Testis (tissue), 3 donors: Measurements from ENCODE around the gene RASA3. TPM values are rescaled to one million over a fixed set of nuclear protein-coding genes. Genes with fewer than 3 reads are reported as not detected.

Experiments used
- DNase-seq: peaks from one replicate; pipeline ENCODE4 v3.0.0-alpha.2; 2019
- H3K27ac ChIP-seq, 2 donors: fragments of 200-600 bp; sonication (generic); one replicate each; pipeline ENCODE4 v1.5.1; 2019
- H3K27me3 ChIP-seq: fragments of 200-600 bp; sonication (generic); one replicate; pipeline ENCODE4 v1.5.1; 2019
- H3K36me3 ChIP-seq: fragments of 200-600 bp; sonication (generic); one replicate; pipeline ENCODE4 v1.5.1; 2017; ENCODE audit warnings: low read depth; ENCODE audit errors: missing control alignments
- H3K4me1 ChIP-seq: fragments of 200-600 bp; sonication (generic); one replicate; pipeline ENCODE4 v1.5.1; 2019
- H3K4me3 ChIP-seq, 2 donors: fragments of 200-600 bp; sonication (generic); one replicate each; pipeline ENCODE4 v1.5.1; 2017 to 2019
- H3K9me3 ChIP-seq: fragments of 200-600 bp; sonication (generic); one replicate; pipeline ENCODE4 v1.5.1; 2017
- POLR2A ChIP-seq: fragments of 450-650 bp; IDR thresholded peaks from one replicate; pipeline ENCODE4 v1.6.1; 2017; ENCODE audit warnings: antibody characterized with exemption, mild to moderate bottlenecking, moderate library complexity
- WGBS, 2 donors: methylation state at CpG; one replicate each; pipeline ENCODE4 v1.1.5; 2018; 5-methylcytosine and 5-hydroxymethylcytosine counted together
- intact Hi-C: fragments of 100-400 bp; cut with DNase I; formaldehyde crosslinking; loops from one replicate; pipeline ENCODE4 v1.15.1; 2023; ENCODE audit warnings: low total_unique reads
- polyA plus RNA-seq: library from polyadenylated mRNA; stranded (reverse); fragments of 350-450 nt; fragmentation: Illumina TruSeq; extraction: RNeasy Lipid Tissue Mini Kit (QIAGEN cat#74804); gene quantifications from one replicate; pipeline ENCODE4 v1.2.3, GENCODE V29; 2014; ENCODE audit warnings: low read depth, low replicate concordance; ENCODE audit not compliant: insufficient read depth
- total RNA-seq, 2 donors: library from RNA; depleted of rRNA; stranded (reverse); fragments of >200 nt; gene quantifications; one replicate each; pipeline ENCODE4 v1.2.3, GENCODE V29; 2016
- TF ChIP-seq, protein P1 (sequence below), 3 experiments: fragments of 450-650 bp in 2 of 3; fragments of 200-600 bp in 1 of 3; sonication (generic) in 1 of 3; IDR thresholded peaks; one replicate each; pipeline ENCODE4 v1.5.1; 2016 to 2019; ENCODE audit warnings: antibody characterized with exemption in 3 of 3, mild to moderate bottlenecking in 2 of 3, moderate library complexity in 1 of 3

RASA3 gene
- total and polyA plus RNA-seq, 3 donors from 2014 or later = 13.2 to 21.6 (median 16.4) TPM

GRCh38 chr13:113937073-113937472 lies 195.3 kb downstream of the RASA3 start:
- 90% methylated on average over 12 of the region's 12 CpGs for WGBS, 2 donors
- H3K9me3 ChIP-seq = no peaks in the 10 kb centered on the region
- intact Hi-C loops = loop anchor here (5.0 kb wide), 1 partner anchor 120 kb away; no protein-coding TSS in a partner anchor
- H3K27me3 ChIP-seq = no peaks in the 10 kb centered on the region
- no peaks in the 10 kb centered on the region for H3K36me3 ChIP-seq
- TF ChIP-seq, protein P1, sequence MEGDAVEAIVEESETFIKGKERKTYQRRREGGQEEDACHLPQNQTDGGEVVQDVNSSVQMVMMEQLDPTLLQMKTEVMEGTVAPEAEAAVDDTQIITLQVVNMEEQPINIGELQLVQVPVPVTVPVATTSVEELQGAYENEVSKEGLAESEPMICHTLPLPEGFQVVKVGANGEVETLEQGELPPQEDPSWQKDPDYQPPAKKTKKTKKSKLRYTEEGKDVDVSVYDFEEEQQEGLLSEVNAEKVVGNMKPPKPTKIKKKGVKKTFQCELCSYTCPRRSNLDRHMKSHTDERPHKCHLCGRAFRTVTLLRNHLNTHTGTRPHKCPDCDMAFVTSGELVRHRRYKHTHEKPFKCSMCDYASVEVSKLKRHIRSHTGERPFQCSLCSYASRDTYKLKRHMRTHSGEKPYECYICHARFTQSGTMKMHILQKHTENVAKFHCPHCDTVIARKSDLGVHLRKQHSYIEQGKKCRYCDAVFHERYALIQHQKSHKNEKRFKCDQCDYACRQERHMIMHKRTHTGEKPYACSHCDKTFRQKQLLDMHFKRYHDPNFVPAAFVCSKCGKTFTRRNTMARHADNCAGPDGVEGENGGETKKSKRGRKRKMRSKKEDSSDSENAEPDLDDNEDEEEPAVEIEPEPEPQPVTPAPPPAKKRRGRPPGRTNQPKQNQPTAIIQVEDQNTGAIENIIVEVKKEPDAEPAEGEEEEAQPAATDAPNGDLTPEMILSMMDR (IDR thresholded peaks at IDR 0.05) = no peak
- TF ChIP-seq POLR2A = no peak
- H3K27ac ChIP-seq = no peak overlapping the region
- DNase-seq = no peak
- H3K4me1 ChIP-seq = no peaks in the 10 kb centered on the region
- H3K4me3 ChIP-seq = no peak overlapping the region

GRCh38 chr13:113936166-113936965 lies 196.1 kb downstream of the RASA3 start:
- H3K36me3 ChIP-seq = no peaks in the 10 kb centered on the region
- DNase-seq = no peak
- no peak overlapping the region for H3K4me3 ChIP-seq
- WGBS, 2 donors = 89 to 91% methylated on average over 25 of the region's 25 CpGs
- no peak overlapping the region for H3K27ac ChIP-seq
- H3K4me1 ChIP-seq = no peaks in the 10 kb centered on the region
- TF ChIP-seq POLR2A = no peak
- TF ChIP-seq, protein P1 (IDR thresholded peaks at IDR 0.05) = no peak
- intact Hi-C loops = loop anchor here (5.0 kb wide), 1 partner anchor 119 kb away; no protein-coding TSS in a partner anchor
- H3K27me3 ChIP-seq = no peaks in the 10 kb centered on the region
- no peaks in the 10 kb centered on the region for H3K9me3 ChIP-seq

GRCh38 chr13:113935001-113935844 lies 197.2 kb downstream of the RASA3 start:
- Histone ChIP-seq H3K27ac (no peak overlapping the region), H3K36me3 (no peaks in the 10 kb centered on the region), H3K4me1 (no peaks in the 10 kb centered on the region), H3K4me3 (no peak overlapping the region), H3K27me3 (no peaks in the 10 kb centered on the region), H3K9me3 (no peaks in the 10 kb centered on the region)
- TF ChIP-seq, protein P1 (IDR thresholded peaks at IDR 0.05) = no peak
- no peak for TF ChIP-seq POLR2A
- no peak for DNase-seq
- 53 to 59% methylated on average over 13 to 21 of the region's 21 CpGs for WGBS, 2 donors
- intact Hi-C loops = loop anchor here (5.0 kb wide), 1 partner anchor 118 kb away; no protein-coding TSS in a partner anchor

GRCh38 chr13:113934576-113934975 lies 197.8 kb downstream of the RASA3 start:
- Histone ChIP-seq H3K4me3 (no peak overlapping the region), H3K4me1 (peaks cover under 1% of the 10 kb centered on the region), H3K27ac (no peak overlapping the region), H3K9me3 (no peaks in the 10 kb centered on the region), H3K27me3 (no peaks in the 10 kb centered on the region), H3K36me3 (no peaks in the 10 kb centered on the region)
- no peak for TF ChIP-seq POLR2A
- TF ChIP-seq, protein P1 (IDR thresholded peaks at IDR 0.05) = no peak
- WGBS, 2 donors = 86 to 88% methylated on average over 14 of the region's 14 CpGs
- DNase-seq = no peak
- intact Hi-C loops = no loop called here
